Measurements from ENCODE around the gene ITGB2. TPM values are rescaled to one million over a fixed set of nuclear protein-coding genes. Genes with fewer than 3 reads are reported as not detected.

ITGB2 gene
- total RNA-seq, 1 donor from 2014 or later = 0.62 TPM

DNA sequence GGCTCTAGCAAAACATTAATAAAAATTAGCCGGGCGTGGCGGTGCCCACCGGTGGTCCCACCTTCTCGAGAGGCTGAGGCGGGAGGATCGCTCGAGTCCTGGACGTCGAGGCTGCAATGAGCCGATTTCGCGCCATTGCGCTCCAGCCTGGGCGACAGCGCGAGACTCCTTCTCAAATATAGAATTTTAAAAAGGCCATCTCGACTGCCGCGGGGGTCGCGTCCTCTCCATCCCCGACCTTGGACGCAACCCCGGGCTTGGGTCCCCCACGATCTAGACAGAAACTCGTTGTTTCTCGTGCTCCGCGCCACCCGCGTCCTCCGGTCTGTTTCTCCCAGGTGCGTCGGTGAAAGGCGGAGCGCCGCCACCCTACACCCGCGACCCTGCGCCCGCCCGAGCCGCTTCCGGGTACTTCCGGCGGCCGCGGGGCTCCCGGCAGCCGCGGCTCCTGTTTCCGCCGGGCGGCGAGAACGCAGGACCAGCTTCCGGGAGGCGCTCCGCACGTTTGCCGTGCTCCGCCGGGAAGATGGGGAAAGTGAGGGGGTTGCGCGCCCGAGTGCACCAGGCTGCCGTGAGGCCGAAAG lies 18.9 kb upstream of the ITGB2 start, which contains the start of gene SLX9:
SLX9 (plus strand) TSS at position 498 of the 584 bp plus-strand sequence; CDS start at position 527, 29 bp downstream.
- Mint-ChIP-seq H3K4me1 (ENCODE audit: unreplicated experiment) (peaks cover 22% of the 10 kb centered on the region), H3K27ac (ENCODE audit: unreplicated experiment) (peak within 1 kb of the TSS; percentile 60), H3K9me3 (ENCODE audit: unreplicated experiment) (no peaks in the 10 kb centered on the region), H3K36me3 (ENCODE audit: unreplicated experiment) (peaks cover 5% of the 10 kb centered on the region), H3K4me3 (ENCODE audit: unreplicated experiment) (peak within 1 kb of the TSS; percentile 85), H3K27me3 (ENCODE audit: unreplicated experiment) (no peaks in the 10 kb centered on the region)
- DNase-seq (ENCODE audit: extremely low spot score, unreplicated experiment) = no peak
- TF ChIP-seq, protein P1, sequence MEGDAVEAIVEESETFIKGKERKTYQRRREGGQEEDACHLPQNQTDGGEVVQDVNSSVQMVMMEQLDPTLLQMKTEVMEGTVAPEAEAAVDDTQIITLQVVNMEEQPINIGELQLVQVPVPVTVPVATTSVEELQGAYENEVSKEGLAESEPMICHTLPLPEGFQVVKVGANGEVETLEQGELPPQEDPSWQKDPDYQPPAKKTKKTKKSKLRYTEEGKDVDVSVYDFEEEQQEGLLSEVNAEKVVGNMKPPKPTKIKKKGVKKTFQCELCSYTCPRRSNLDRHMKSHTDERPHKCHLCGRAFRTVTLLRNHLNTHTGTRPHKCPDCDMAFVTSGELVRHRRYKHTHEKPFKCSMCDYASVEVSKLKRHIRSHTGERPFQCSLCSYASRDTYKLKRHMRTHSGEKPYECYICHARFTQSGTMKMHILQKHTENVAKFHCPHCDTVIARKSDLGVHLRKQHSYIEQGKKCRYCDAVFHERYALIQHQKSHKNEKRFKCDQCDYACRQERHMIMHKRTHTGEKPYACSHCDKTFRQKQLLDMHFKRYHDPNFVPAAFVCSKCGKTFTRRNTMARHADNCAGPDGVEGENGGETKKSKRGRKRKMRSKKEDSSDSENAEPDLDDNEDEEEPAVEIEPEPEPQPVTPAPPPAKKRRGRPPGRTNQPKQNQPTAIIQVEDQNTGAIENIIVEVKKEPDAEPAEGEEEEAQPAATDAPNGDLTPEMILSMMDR (IDR thresholded peaks at IDR 0.05) = no peak

DNA sequence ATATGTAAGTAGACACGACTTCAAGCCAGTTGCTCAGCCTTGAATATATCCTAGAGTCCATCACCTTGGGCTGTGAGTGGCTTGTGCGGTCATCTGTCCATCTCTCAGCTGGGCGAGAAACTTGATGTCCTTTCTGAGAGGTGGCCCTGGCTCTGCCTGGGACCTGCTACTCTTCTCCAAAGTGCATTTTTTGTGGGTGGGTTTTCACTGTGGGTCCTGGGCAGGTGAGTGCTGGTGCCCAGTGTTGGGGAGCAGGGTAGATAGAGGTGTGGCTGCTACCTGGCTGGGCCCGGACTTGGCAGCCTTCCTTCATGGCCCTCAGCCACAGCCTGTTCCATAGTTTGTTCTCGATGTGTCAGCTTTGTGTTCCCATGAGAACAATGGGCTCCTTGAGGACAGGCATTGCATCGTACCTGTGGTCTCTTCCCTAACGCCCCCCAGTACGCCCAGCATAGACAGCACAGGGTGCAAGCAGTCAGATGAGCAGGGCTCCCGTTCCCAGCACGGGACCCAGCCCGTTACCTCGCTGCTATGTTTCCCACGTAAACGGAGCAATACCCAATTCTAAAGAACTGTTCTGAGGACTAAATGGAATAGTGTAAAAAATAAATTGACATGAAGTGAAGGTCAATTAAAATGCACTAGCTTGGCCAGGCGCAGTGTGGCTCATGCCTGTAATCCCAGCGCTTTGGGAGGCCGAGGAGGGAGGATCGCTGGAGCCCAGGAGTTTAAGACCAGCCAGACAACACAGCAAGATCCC lies 18.3 kb upstream of the ITGB2 start:
- TF ChIP-seq, protein P1 (IDR thresholded peaks at IDR 0.05) = no peak
- peaks cover under 1% of the 10 kb centered on the region for H3K36me3 Mint-ChIP-seq (ENCODE audit: unreplicated experiment)
- peaks cover 22% of the 10 kb centered on the region for H3K4me1 Mint-ChIP-seq (ENCODE audit: unreplicated experiment)
- H3K4me3 Mint-ChIP-seq (ENCODE audit: unreplicated experiment) = peak overlapping the region; percentile 82
- no peaks in the 10 kb centered on the region for H3K9me3 Mint-ChIP-seq (ENCODE audit: unreplicated experiment)
- DNase-seq (ENCODE audit: extremely low spot score, unreplicated experiment) = no peak
- H3K27ac Mint-ChIP-seq (ENCODE audit: unreplicated experiment) = no peak overlapping the region
- H3K27me3 Mint-ChIP-seq (ENCODE audit: unreplicated experiment) = no peaks in the 10 kb centered on the region

DNA sequence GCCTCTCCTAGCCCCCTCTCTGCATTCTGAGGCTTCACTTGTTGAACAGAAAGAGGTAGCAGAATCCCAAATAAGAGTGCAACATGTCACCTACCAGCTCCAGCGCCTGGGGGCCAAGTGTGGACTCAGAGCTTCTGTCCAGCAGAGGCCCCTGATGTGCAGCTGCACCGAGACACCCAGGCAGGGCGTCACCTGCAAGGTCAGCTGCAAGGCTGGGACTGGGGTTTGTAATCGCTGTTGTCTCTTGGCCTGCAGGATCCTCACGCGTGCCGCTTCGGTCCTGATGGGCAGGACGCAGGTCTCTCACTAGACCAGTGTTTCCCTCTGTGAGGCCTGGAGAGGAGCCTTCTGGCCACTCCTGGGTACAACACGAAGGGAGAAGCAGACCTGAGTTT lies 14.8 kb upstream of the ITGB2 start:
- H3K27me3 Mint-ChIP-seq (ENCODE audit: unreplicated experiment) = peaks cover 4% of the 10 kb centered on the region
- no peaks in the 10 kb centered on the region for H3K36me3 Mint-ChIP-seq (ENCODE audit: unreplicated experiment)
- no peaks in the 10 kb centered on the region for H3K9me3 Mint-ChIP-seq (ENCODE audit: unreplicated experiment)
- H3K4me1 Mint-ChIP-seq (ENCODE audit: unreplicated experiment) = peaks cover 14% of the 10 kb centered on the region
- no peak overlapping the region for H3K4me3 Mint-ChIP-seq (ENCODE audit: unreplicated experiment)
- no peak for DNase-seq (ENCODE audit: extremely low spot score, unreplicated experiment)
- no peak overlapping the region for H3K27ac Mint-ChIP-seq (ENCODE audit: unreplicated experiment)
- TF ChIP-seq, protein P1 (IDR thresholded peaks at IDR 0.05) = no peak

DNA sequence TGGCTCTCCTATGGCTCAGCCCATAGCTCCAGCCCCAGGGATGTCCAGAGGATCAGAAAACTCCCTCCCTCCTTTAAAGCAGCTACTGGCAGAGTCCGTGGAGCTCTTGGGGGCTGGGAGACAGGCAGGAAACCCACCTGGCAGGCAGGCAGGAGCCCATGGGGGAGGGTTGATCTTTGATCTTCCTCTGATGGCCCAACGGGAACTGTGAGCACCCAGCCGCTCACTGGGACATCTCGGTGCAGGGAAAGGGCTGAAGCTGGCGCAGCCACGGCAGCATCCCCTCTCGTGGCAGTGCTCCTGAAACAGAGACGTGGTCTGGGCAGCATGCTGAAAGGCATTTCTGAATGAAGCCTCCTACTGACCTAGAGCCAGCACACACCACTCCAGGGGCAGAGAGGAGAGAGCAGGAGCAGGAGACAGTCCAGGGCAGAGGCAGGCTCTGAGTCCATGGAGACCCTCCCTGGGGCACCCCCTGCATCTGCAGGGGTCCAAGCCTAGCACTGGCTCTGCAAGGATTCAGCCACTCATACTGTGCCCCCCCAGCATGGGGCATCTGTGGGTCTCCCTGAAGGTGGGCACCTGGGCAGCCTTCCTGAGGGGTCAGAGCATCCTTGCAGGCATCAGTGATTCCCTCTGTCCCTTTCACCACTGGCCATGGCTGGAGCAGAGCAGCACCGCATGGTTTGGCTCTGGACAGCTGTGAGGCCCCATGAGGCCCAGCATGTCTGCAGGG lies 14.3 kb upstream of the ITGB2 start:
- Mint-ChIP-seq H3K4me3 (ENCODE audit: unreplicated experiment) (no peak overlapping the region), H3K36me3 (ENCODE audit: unreplicated experiment) (no peaks in the 10 kb centered on the region), H3K9me3 (ENCODE audit: unreplicated experiment) (no peaks in the 10 kb centered on the region), H3K27me3 (ENCODE audit: unreplicated experiment) (peaks cover 4% of the 10 kb centered on the region), H3K4me1 (ENCODE audit: unreplicated experiment) (peaks cover 18% of the 10 kb centered on the region), H3K27ac (ENCODE audit: unreplicated experiment) (no peak overlapping the region)
- TF ChIP-seq, protein P1 (IDR thresholded peaks at IDR 0.05) = no peak
- no peak for DNase-seq (ENCODE audit: extremely low spot score, unreplicated experiment)

DNA sequence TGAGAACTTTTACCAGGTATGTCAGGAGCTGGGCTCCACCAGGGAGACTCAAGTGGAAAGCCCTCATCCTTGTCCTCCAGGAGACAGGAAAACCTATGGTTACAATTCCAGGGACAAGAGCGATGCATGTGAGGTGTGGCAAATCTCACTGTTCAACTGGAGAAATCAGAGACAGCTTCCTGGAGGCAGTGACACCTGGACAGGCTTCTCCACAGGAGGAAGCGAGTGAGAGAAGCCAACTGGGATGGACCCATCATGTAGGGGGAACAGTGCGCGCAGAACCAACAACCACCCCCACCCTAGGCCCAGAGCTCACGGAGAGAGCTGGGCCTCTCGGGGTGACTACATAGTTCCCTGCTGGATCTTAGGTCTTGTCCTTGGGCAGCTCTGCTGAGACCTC lies 13.6 kb upstream of the ITGB2 start:
- TF ChIP-seq, protein P1 (IDR thresholded peaks at IDR 0.05) = no peak
- Mint-ChIP-seq H3K36me3 (ENCODE audit: unreplicated experiment) (no peaks in the 10 kb centered on the region), H3K4me1 (ENCODE audit: unreplicated experiment) (peaks cover 22% of the 10 kb centered on the region), H3K4me3 (ENCODE audit: unreplicated experiment) (no peak overlapping the region), H3K27ac (ENCODE audit: unreplicated experiment) (no peak overlapping the region), H3K27me3 (ENCODE audit: unreplicated experiment) (peaks cover 4% of the 10 kb centered on the region), H3K9me3 (ENCODE audit: unreplicated experiment) (no peaks in the 10 kb centered on the region)
- DNase-seq (ENCODE audit: extremely low spot score, unreplicated experiment) = no peak

Measured in osteocyte (in vitro differentiated cells).